ENCODE results near the gene PEX12.
"Not testable (repeated sequence)": the region's sequence is repeated elsewhere in the genome, so short reads cannot be mapped to it uniquely, and the experiment has no call there.

Gene PEX12

DNA sequence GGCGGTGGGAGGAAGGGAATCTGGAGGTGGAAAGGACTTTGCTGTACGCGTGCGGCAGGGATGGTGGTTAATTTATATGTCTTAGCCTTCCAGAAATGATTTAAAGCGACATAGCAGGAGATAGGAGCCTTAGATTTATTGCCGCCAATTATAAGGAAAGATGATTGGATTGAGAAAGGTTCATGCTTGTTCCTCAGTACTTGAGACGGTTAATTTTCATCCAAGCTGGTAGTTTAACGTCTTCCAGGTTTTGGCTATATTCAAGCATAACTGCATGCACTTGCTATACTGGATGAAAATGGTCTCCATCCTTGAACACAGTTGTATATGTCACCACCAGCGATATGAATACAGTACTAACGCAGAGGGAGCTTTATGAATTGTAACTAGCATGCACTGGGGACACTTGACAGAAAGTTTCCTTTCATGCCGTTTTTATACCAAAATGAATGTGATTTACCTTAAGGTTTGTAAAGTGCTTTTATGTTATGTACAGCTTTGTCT, 610 bp upstream of the PEX12 start:
- DNase-seq (ENCODE audit: extremely low read depth in 1 of 2, low read depth in 1 of 2), result no peak

DNA sequence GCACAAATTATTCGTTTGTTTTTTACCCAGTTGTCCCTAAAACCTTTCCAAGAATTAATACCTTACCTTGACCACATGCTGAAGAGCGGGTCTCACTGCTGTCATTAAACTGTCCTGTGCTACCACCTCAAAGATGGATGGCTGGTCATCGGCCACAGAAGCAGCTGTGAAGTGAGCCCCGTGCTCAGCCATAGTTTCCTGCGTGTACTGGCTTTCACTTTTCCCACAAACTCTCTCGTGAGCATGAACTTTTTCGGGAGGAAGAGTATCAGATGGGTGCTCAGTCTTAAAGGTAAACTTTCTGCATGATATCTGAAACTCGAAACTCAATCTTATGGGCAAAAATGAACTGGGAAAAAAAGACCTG, 558 bp downstream of the PEX12 start:
- no peak for DNase-seq (ENCODE audit: extremely low read depth in 1 of 2, low read depth in 1 of 2)

DNA sequence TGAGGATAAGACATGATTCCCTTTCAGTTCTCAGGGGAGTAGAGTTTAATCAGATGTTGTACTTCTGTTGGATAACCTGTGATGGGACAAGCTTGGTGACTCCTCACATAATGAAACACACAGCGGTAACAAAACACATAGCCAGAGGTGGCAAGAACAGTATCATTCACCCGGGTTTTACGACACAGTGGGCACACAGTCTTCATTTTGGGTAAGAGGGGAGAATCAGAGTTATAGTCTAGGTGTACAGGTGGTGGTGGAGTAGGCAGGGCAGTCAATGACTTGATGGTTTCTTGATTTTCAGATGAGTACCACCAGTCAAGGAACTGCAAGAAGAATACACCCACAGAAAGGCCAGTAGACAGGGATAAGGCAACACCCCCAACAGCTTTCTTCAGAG, 2.6 kb downstream of the PEX12 start:
- no peak for DNase-seq (ENCODE audit: extremely low read depth in 1 of 2, low read depth in 1 of 2)

DNA sequence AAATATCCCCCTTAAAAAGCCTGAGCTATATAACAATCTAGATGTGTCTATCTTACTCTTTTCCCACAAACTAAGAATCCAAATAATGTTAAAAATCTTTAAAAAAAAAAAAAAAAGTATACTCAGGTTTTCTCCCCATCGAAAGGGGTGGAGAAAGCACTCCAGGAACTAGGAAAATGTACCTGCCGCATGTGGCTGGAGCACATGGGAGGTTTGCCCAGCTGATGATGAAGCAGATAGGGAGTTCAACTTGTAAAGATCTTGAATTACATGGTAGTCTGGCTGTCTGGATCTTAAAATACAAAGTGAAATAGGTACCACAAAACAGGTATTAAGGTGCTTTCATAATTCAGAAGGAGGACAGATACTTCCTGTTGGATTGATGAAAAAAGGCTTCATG, 9.0 kb downstream of the PEX12 start:
- no peak for DNase-seq (ENCODE audit: extremely low read depth in 1 of 2, low read depth in 1 of 2)

DNA sequence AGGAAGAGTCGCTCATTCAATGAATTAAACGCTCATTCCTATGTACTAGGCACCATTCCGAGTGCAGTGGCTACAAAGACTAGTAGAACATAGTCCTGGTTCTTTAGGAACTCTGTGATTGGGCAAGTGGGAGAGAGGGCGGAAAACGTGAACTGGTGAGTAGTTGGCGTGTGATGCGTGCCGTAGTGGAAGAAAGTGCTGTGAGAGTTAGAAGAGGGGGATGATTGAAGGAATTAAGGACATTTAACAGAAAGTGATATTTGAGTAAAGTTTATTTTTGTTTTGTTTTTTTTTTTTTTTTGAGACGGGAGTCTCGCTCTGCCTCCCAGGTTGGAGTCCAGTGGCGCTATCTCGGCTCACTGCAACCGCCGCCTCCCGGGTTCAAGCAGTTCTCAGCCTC, 9.8 kb downstream of the PEX12 start:
- no peak for DNase-seq (ENCODE audit: extremely low read depth in 1 of 2, low read depth in 1 of 2)

DNA sequence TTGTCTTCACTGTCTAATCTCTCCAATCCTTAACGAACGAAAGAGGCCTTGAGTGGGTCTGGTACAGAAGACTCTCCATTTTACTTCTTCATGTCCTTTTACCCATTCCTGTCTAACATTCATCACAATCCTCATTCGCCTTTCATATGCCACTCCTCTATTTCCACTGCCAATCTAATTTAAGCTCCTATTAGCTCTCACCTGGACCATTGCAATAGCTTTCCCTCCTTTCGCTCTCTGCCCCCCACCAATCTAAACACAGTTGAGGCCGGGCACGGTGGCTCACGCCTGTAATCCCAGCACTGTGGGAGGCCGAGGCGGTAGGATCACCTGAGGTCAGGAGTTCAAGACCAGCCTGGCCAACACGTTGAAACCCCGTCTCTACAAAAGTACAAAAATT, 11.4 kb downstream of the PEX12 start:
- DNase-seq (ENCODE audit: extremely low read depth in 1 of 2, low read depth in 1 of 2), result no peak

DNA sequence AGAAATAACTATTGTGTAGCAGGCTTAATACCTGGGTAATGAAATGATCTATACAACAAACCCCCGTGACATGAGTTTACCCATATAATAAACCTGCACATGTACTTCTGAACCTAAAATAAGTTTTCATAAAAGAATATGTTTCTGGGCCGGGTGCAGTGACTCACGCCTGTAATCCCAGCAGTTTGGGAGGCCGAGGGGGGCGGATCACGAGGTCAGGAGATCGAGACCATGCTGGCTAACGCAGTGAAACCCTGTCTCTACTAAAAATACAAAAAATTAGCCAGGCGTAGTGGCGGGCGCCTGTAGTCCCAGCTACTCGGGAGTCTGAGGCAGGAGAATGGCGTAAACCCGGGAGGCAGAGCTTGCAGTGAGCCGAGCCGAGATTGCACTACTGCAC, 15.2 kb downstream of the PEX12 start:
- not testable (repeated sequence) for DNase-seq (ENCODE audit: extremely low read depth in 1 of 2, low read depth in 1 of 2)

DNA sequence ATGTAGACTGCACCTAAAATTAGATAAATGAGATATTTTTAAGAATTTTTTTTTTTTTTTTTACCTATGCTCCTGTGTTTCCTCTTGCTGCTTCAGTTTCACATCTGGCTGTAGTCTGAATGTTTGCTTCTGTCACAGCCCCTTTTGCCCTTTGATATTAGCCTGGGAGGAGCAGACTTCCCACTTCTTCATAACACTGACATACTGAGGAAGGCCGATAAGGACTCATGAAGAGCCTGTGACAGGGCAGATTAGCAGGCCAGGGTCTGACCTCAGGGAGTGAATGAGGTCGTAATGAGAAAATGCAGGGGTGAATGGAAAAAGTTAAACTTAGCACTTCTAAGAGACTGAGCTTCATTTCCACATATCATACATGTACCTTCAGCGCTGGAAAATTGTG, 17.7 kb downstream of the PEX12 start, which contains the start of gene SLFN14:
Gene SLFN14 (minus strand): TSS at position 117 of the 400 bp plus-strand sequence. CDS start 2,757 bp downstream, outside the sequence.
- DNase-seq (ENCODE audit: extremely low read depth in 1 of 2, low read depth in 1 of 2), result no peak

DNA sequence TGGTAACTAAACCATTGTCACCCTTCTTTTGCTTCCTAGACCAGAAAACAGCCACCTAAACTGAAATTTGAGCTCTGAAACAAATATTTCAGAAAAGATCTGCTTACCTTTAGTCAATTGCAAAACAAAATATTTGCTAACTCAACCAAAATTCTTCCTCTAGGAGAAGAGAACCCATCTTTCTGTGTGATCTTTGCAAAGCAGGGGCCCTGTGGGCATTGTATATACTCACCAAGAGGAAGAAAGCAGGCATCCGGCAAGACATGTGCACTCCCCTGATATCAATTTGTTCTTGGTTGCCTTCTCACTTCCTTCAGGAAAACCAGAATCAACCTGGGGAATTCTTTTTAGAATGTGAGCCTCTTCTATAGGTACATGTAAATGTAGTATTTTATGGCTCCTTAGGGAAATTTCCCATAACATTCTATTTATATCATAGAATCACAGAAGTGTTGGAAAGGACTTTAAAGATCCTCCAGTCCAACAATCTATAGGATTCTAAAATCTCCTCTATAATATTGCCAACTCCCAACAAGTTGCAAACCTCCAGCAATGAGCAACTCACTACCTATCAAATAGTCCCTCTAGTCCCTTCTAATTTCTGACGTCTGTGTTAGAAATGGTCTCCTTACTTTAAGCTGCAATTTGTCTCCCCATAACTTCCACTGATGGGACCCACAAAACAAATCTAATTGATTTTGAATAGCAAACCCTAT, 18.7 kb downstream of the PEX12 start:
- no peak for DNase-seq (ENCODE audit: extremely low read depth in 1 of 2, low read depth in 1 of 2)

DNA sequence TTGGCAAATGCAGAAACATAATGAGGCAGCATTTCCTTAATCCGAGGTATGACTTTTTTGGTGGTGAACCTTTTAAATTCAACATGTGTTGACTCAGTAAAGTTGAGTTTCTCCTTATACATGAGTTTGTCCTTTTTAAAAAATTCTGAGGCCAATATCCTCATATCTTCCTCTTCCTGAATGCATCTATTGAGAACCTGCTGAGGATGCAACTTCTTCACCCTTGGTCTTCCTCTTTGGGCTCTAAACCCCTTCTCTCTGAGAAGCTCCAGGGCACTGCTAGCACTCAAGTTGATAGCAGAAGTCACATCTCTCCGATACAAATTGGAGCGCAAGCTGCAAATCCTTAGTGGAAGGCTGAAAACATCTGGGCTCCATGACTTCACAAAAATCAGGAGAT, 21.0 kb downstream of the PEX12 start:
- DNase-seq (ENCODE audit: extremely low read depth in 1 of 2, low read depth in 1 of 2), result no peak

DNA sequence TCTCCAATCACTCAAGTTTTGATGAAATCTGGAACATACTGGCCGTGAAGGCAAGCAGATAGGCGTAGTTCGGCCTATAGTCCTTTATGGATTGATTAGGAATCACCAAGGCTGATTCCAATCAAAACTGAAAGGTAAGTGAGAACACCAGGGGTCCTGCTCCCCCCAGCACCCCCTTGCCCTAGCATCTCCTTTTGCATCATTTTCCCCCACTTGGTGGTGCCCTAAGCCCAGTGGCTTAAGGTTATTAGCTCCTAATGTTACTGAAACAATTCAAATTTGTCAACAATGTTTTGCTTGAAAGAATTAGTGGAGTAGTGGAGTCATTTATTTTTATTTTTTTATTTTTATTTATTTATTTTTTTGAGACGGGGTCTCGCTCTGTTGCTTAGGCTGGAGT, 22.7 kb downstream of the PEX12 start:
- no peak for DNase-seq (ENCODE audit: extremely low read depth in 1 of 2, low read depth in 1 of 2)

DNA sequence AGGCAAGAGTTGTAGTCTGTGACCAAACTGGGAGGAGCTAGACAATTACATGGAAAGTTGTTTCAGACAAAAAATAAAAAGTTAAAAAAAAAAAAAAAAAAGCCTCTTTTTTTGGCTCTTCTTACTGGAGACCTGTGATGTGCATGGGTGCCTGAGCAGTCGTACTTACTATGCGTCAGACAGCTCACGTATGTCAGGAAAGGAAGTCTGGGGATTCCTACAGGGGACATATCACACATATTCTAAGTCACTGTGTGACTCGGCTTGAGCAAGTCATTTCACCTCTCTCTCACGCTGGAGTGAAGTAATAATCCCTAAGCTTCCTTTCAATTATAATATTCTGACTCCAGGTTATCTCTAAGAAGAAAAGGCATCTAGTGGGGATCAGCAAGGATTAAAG, 23.7 kb downstream of the PEX12 start:
- no peak for DNase-seq (ENCODE audit: extremely low read depth in 1 of 2, low read depth in 1 of 2)

DNA sequence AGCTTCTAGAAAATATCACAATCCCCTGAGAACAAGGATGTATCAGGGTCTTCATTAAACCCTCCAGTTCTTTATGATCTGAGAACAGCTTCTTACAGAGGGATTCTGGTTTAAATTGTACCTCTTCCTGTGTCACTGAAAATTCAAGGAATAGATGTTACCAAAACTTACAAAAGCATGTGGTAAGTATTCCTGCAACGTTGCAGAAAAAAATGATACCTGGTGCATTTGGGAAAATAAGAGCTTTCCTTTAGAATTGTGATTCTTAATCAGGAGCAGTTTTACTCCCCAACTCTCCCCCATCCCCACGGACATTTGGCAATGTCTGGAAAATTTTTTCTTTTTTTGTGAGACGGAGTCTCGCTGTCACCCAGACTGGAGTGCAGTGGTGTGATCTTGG, 25.1 kb downstream of the PEX12 start:
- DNase-seq (ENCODE audit: extremely low read depth in 1 of 2, low read depth in 1 of 2), result no peak

DNA sequence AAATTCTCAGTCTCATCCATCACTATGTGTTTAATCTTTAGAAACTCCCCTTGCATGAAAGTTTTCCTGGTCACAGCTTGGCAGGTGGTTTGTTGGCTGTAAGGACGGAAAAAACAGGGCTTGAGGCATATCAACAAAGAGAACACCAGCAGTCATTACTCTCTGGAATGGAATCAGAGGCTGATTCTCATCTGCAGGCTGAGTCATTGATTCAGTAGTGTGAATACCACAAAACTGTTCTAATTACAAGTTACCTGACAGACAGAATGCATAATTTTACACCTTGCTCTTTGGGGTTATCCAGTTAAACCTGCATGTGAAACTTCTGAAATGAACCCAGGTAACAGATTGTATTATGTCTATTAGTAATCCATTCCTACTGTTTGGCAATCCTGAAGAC, 29.4 kb downstream of the PEX12 start:
- no peak for DNase-seq (ENCODE audit: extremely low read depth in 1 of 2, low read depth in 1 of 2)

DNA sequence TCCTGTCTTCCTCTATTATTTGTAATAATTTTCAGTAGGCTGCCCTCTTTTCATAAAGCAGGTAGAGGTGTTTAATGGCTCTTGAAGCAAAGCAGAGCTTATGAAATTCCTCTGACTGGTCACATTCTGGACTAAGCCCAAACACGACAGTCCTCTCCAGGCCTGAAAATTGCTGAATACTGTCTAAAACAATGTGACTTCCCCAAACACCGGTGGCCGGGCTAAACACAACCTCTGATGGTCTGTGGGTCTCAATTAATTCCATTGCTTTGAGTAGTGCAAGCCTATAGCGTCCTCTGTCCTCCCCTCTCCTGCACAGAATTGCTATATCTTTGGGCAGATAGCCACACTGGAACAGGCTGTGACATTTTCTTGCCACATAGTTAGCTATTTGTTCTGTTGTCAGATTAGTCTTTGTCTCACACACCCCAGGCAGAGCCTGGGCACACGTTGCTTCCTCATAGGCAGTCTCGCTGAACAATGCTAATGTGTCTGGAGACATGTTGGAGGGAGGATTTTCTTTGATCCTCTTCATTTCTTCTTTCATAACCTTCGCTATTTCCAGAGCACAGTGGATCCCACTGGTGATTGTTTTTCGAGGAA, 30.1 kb downstream of the PEX12 start:
- no peak for DNase-seq (ENCODE audit: extremely low read depth in 1 of 2, low read depth in 1 of 2)

DNA sequence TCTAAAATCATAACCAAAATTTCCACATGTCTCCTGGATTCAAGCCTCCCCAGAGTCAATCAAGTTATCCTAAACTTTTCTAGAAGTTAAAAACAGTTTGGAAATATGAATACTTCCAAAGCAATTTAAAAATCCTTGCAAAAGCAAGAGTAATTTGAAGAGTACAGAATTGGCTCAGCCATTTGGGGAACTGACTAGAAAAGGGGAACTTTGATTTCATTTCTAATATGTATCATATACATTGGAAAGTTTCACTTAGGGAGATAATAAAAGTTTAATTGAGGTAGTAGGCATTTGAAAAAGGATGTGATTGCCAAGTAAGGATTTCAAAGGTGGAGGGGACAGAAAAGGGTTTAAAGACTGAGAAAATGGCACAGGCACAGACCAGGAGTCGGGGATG, 31.9 kb downstream of the PEX12 start:
- DNase-seq (ENCODE audit: extremely low read depth in 1 of 2, low read depth in 1 of 2), result no peak

DNA sequence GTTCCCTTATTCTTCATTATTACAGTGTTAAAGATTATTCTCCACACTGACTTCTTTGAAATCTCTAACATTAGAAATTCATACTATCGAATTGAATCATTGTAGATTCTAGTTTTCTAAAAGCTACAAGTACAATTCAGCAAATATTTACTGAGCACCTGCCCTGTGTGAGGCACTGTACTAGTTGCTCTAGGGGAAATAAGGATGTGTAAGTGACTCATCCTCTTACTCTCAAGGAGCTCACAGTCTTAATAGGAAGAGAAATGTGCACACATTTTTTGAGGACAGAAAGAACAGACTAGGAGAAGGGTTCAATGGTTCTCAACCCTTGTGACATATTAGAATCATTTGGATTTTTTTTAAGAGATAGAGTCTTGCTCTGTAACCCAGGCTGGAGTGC, 33.2 kb downstream of the PEX12 start:
- DNase-seq (ENCODE audit: extremely low read depth in 1 of 2, low read depth in 1 of 2), result no peak

DNA sequence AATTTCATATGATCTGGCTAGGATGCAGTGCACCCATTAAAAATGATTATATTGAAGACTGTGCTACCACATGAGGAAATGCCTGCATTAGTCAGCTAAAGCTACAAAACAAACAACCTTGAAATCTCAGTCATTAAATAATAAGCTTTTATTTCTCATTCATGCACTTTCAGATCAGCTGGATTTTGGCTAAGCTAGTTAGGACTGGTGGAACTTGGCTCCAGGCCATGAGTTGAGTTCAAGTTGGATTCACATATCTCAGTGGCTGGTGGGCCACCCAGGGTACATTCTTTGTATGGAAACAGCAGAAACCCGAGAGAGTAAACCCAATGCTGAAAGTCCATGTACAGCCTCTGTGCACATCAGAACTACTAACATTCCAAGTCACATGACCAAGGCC, 34.5 kb downstream of the PEX12 start:
- DNase-seq (ENCODE audit: extremely low read depth in 1 of 2, low read depth in 1 of 2), result no peak

DNA sequence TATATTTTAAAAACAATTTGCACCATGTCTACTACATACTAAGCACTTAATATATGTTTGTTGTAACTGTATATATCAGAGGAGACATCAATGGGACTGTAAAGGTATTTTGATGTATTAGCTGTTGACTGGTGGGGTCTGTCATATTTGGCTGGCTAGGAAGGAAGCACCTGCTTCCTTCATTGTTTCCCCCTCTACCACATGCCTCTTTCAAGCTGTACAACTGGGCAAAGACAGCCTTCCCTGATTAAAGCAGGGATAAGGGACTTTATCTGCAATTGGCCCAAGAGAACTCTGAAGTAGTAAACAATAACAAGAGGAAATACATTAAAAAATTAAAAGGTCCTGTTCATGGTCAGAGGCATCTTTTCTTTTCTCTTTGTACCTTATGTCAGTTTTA, 35.4 kb downstream of the PEX12 start:
- DNase-seq (ENCODE audit: extremely low read depth in 1 of 2, low read depth in 1 of 2), result no peak

DNA sequence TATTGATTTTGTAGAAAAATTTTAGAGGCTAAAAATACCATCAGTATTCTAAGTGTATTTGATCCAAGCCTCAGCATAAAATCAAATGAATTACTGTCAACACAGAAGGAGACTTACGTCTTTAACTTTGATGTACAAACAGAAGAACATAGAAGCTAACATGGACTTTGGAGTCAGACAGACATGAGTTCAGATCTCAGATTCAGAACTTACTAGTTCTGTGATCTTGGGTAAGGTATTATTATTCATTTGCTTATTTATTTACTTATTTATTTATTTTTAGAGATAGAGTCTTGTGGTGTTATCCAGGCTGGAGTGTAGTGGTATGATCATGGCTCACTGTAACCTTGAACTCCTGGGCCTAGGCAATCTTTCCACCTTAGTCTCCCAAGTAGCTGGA, 36.9 kb downstream of the PEX12 start:
- DNase-seq (ENCODE audit: extremely low read depth in 1 of 2, low read depth in 1 of 2), result no peak

DNA sequence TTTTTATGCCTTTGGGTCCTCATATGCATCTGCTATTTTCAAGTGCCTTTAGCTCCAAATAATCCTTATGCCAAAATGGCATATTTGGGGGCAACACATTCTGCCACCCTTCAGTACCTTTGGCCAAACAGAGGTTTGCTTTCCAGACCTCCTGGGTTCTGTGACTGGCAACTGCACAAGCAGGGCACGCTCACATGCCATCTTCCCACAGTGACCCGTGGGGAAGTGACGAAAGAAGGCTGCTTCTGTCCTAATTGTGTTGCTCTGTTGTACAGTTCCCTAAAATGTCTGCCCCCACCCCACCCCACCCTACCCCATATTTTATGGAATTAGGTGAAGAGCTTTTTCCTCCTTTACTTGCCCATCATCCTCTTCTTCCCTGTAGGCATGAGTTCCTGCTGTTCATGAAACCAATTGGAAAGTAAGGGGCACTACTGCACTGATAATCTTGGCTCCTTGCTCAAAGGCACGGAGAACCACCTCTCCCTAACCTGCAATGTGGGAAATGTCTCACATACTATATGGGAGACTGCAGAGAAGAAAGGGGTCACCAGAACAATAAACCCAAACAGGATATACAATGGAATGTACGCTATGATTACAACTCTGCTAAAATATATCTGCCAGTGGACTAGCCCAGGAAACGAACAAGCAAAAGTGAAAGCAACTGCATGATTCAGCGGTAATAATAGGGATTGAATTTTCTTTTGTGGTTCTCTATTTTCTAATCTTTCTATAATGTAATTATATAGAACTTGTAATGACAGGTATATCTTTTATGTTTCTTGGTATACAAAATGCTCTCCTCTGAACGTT, 37.6 kb downstream of the PEX12 start:
- DNase-seq (ENCODE audit: extremely low read depth in 1 of 2, low read depth in 1 of 2), result no peak

DNA sequence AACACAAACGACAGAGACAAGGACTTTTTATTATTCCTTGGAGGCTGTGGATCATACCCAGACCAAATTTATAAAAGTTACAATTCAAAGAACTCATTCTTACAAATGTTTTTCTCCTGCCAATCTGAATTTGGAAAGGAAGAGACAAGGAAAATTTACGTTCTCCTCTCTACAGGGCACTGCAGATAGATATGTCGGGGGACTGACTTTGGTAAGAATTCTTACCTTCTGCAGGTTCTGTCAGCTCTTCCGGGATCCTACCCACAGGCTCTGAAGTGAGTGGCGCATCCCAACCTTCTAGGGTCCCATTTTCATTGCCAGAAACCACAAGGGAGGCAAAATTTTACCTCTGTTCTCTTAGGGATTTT, 38.7 kb downstream of the PEX12 start:
- DNase-seq (ENCODE audit: extremely low read depth in 1 of 2, low read depth in 1 of 2), result no peak
